Fibroblast of skin of right quadriceps (primary cell): ENCODE measurements around the gene RPL10.
"Not testable (repeated sequence)": the region's sequence is repeated elsewhere in the genome, so short reads cannot be mapped to it uniquely, and the experiment has no call there.

ENCODE experiments used
- DNase-seq: peaks from one replicate; pipeline ENCODE4 v3.0.0-alpha.2; 2013

Gene RPL10

DNA sequence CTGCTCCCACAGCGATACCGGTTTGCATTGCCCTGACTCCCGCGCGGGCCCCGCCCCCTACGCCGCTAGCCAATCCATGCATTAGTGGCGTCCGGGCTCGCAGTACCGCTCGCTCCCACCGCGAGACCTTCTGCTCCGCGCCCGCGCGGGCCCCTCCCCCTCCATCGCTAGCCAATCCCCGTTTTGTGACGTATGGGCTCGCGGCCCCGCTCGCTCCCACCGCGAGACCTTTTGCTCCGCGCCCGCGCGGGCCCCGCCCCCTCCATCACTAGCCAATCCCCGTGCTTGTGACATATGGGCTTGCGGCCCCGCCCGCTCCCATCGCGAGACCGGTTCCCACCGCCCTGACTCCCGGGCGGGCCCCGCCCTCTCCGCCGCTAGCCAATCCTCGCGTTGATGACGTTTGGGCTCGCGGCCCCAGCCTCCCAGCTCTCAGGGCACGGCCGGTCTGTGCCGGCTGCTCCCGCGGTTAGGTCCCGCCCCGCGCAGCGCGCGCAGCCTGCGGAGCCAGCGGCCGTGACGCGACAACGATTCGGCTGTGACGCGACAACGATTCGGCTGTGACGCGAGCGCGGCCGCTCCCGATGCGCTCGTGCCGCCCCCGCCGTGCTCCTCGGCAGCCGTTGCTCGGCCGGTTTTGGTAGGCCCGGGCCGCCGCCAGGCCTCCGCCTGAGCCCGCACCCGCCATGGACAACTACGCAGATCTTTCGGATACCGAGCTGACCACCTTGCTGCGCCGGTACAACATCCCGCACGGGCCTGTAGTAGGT is 19.2 kb upstream of the RPL10 start, which contains the start of gene EMD:
Gene EMD, plus strand, starts transcription at position 497 of the 770 bp plus-strand sequence. Its CDS starts 190 bp downstream, at position 687.
- peak; percentile 98 for DNase-seq

DNA sequence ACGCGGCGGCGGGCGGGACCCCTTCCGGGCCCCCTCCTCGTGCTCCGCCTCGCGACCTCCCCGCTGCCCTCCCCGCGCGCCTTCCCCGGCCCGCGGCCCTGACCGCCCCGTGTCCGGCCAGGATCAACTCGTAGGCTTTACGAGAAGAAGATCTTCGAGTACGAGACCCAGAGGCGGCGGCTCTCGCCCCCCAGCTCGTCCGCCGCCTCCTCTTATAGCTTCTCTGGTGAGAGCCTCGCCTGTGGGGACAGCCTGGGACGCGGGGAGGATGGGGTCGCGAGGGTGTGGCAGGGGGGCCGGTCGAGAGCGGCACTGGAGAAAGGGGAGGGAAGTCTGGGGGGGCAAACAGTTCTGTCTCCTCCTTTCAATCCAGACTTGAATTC is 18.6 kb upstream of the RPL10 start:
- DNase-seq, result no peak

DNA sequence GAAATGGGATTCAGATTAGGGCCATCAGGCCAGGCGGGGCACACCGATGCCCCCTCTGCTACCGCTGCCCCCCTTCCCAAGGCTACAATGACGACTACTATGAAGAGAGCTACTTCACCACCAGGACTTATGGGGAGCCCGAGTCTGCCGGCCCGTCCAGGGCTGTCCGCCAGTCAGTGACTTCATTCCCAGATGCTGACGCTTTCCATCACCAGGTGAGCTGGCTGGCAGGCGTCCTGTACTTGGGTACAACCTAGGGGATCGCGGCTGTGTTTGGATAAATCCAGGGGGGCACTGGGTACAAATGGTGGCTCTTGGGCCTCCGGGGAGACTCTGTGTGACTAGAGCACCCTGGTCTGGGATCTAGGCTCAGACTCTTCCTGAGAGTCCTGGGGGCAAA is 18.0 kb upstream of the RPL10 start:
- DNase-seq, result no peak

DNA sequence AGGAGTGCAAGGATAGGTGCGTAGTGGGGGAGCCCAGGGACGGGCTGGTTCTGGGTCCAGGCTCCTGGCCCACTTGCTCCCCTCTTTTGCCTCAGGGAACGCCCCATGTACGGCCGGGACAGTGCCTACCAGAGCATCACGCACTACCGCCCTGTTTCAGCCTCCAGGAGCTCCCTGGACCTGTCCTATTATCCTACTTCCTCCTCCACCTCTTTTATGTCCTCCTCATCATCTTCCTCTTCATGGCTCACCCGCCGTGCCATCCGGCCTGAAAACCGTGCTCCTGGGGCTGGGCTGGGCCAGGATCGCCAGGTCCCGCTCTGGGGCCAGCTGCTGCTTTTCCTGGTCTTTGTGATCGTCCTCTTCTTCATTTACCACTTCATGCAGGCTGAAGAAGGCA is 17.4 kb upstream of the RPL10 start:
- DNase-seq, result no peak

DNA sequence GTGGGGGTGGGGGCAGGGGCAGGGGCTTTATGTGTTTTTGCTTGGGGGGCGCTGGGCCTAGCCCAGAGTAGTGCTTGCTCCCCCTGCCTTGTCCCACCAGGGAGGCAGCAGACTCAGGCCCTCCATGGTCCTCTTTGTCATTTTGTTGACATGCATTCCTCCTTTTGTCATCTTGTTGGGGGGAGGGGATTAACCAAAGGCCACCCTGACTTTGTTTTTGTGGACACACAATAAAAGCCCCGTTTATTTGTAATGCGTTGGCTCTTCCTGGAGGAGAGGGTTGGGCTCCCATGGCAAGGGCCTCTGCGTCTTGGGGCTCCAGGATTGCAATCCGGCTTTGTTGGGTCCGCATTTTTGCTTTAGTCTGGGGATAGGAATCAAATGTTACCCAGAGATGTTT is 16.9 kb upstream of the RPL10 start:
- DNase-seq, result no peak

DNA sequence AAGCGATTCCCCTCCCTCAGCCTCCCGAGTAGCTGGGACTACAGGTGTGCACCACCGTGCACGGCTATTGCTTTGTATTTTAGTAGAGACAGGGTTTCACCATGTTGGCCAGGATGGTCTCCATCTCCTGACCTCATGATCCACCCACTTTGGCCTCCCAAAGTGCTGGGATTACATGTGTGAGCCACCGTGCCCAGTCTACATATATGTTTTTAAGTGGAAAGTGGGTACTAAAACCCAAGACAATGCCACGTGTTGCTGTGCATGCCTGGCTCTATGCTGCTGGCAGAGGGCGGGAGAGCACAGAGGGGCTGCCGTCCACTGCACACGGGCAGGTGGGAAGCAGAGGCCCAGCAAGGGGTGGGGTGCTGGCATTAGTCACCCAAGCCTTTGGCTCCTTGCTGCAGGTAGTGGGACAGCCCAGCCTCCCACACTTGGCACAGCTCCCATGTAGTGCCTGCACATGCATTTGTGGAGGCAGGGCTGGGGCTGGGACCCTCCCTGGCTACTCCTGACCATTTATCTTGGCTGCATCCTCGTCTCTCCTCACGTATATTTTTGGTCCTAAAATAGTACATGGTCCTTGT is 15.6 kb upstream of the RPL10 start:
- no peak for DNase-seq

DNA sequence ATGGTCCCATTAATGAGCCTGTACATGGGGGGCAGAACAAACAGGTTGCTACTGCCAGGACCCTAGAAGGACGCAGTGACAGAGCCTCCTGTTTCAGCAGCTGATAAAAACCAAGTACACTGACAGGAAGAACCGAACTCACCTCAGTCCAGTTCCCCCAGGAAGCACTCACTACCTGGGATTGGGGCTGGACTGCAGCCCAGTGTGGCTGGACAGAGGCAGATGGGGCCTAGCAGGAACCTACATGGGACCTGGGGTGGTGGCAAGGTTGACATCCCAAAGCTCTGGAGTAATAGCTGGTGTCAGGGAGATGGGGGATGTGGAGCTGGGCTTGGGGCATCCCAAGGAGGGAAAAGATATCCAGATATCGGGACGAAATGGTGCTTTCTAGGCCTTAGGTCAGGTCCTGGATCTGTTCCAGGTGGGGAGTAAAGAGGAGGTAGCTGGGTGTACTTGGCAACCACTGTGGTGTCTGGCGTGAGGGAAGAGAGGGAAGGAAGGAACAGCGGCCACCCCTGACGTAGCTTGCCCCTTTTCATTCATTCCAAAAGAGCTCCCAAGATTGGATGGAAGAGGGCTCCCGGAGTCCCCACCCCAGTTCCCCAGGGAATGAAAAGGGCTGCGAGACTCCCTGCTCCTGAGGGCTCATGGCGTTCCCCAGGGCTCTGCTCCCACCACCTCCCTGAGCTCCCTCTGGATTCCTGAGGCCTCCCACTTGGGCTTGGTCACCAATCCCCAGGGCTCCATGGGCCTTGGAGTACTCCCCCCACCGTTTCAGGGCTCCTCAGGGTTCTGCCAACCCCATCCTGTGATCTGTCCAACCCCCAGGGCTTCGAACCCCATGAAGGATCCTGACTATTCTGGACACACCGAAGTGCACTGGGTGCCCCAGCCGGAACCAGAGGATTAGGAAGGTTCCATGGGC is 14.6 kb upstream of the RPL10 start:
- no peak for DNase-seq

DNA sequence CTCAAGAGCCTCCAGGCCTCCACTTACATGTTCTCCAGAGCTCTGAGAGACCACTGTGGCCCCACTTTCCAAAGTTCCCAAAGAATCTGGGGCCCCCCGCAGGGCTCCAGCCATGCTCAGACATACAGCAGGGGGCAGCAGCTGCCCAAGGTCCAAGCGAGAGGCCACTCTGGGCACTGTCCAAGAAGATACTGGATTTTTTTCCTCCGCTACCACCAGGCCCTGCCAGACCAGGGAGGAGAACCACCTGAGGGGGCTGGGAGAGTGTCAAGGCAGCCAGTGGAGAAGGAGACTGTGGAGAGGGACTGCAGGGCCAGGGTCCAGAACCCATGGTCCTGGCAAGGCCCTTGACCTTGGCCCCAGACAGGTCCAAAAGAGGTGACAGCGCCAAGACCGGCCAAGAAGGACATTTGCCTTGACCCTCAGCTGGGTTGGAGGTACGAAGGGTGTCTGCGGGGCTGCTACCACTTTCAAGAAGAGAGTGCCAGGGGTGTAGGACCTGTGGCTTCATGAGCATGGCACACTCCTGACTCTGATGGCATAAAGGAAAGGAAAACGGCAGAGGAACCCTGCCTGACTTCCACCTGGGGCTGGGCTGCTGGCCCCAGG is 13.8 kb upstream of the RPL10 start:
- DNase-seq, result no peak

DNA sequence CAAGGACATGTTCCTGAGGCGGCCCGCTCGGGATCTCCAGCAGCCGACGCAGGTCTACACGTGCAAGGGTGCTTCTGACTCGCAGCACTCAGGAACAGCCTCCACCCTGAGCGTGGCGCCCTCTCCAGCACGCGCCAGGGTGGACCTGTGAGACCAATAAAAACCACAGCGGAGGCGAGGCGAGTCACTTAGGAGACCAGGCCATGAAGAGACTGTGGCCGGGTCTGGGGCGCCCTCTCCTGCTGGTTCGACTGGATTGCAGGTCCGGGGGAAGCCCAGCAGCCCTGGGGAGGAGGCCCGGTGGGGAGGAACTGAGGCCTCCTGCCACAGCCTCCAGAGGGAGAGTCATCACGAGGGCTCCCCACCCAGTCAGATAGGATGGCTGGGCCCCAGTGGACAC is 10.1 kb upstream of the RPL10 start:
- not testable (repeated sequence) for DNase-seq

DNA sequence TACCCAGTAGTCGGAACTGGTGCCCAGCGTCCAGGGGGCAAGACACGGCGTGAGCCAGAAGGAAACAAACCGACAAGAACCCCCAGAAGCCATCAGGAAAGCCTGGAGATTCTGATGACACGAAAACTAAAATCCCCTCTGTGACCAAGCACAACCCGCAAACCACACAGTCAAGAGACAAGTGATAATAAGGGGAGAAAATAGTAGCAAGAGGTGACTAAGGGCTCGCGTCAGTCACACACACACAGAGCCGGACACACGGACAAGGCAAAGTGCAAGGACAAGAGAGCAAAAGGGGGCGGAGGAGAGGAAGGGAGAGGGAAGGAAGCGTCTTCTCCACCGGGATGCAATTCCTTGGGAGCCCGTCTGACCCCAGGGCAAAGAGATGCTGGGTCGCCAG is 9.5 kb upstream of the RPL10 start:
- DNase-seq, result not testable (repeated sequence)

DNA sequence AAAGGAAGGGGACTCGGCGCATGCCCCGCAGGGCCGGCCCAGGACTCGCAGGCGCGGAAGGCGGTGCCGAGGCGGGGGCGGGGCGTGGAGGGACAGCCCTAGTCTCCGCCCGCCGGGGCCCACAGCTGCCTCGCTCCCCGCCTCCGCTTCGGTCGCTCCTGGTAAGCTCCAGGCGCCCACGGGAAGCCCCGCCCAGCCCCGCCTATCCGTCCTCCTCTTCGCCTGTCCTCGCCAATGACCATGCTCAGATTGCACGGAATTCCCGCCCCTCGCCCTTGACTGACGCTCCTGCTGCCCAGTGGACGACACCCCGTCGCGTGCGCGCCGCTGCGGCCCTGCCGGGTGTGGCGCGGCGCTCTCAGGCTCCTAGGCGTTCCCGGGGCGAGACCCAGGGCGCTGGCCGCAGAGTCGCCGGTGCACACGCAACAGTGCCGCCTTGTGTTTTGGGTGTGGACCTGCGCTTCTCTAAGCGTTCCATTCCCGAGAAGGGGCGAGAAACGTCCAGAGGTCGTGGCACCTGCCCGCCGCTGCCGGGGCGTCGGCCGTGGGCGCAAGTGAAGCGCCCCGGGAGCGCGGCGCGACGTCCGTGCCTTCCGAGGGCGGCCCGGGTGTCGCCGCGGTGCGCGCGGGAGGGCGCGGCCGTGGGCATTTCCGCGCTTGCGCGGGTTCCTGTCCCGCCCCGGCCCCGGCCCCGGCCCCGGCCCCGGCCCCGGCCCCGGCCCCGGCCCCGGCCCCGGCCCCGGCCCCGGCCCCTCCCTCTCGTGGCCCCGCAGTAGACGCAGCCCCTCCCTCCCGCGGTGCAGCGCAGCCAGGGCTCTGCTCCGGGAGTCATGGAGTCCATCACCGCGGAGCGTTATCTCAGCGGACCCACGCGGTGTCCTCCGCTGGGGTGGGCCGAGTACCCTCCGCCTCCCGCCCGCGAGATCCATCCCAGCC is 8.1 kb upstream of the RPL10 start:
- not testable (repeated sequence) for DNase-seq

DNA sequence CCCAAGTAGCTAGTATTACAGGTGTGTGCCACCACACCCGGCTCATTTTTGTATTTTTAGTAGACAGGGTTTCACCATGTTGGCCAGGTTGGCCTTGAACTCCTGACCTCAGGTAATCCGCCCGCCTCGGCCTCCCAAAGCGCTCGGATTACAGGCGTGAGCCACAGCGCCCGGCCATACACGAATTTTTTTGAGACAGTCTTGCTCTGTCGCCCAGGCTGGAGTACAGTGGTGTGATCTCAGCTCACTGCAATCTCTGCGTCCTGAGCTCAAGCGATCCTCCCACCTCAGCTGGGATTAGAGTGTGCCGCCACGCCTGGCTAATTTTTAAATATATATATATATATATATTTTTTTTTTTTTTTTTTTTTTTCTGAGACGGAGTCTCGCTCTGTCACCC is 1.8 kb upstream of the RPL10 start:
- DNase-seq, result not testable (repeated sequence)

DNA sequence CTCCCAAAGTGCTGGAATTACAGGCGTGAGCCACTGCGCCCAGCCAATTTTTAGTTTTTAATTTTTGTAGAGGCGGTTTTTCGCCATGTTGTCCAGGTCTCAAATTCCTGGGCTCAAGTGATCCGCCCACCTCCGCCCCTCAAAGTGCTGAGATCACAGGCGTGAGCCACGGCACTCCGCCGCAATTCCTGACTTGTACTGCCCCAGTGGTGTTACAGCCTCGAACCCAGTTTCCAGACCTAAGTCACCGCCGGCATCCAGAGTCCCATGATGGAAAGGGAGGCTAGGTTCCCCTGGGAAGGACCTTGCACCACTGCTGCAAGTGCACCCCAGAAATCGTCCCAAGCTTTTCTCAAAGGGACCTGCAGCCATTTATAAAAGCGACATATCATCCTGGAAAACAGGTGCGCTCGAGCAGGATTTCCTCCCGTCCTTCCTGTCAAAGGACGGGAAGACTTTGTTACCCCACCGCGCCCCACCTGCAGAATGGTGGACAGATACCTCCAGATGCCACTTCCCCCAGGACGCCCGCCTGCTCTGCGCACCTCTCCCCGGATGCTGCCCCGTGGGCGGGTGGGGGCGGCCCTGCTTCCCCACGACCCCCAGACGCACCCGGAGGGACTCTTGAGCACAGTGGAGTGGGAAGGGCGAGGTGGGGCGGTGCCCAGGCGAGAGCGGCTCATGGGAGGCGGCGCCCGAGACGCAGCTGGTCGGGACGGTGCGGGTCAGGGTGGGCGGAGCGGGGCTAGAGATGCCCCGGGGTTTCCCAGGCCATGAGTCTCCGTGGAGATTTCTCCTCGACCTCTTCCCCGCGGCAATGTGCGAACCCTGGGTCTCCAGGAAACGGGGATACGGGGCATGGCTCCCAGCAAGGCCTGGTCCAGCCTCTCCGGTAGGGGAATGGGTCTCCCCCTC is 947 bp upstream of the RPL10 start:
- DNase-seq, result peak; percentile 60

DNA sequence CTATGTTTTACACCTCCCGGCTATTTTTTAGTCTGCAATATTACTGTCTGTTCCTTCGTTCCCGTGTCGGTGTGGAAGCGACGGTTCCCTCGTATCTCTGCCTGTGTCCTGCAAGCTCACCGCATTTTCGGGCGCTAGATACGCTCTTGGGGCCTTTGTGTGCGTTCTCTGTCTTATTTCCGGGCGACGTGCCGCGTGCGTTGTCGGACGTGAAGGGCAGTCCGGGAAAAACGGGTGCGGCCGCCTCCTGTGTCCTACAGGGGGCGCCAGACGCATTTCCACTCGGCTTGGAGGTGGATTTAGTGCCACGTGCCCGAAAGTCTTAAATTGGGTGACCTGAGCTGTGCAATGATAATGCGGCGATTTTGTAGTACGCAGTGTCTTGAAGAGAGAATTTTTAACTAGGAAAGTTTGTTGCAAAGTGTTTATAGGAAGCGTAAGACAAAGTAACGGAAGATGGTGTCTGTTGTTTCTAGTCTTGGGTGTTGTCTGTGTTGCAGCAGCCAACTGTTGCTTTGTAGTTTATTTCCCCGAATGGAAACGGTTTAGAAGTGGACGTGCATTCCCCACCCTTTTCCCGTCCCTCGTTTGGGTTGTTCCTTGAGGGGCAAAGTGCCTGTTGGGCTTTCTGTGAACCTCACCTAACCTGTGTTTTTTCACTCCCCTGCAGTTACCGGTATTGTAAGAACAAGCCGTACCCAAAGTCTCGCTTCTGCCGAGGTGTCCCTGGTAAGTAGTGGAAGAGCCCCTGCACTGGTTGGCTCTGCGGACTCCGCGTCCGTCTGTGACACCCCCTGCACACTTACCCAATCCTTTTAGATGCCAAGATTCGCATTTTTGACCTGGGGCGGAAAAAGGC is 720 bp downstream of the RPL10 start:
- peak; percentile 80 for DNase-seq

DNA sequence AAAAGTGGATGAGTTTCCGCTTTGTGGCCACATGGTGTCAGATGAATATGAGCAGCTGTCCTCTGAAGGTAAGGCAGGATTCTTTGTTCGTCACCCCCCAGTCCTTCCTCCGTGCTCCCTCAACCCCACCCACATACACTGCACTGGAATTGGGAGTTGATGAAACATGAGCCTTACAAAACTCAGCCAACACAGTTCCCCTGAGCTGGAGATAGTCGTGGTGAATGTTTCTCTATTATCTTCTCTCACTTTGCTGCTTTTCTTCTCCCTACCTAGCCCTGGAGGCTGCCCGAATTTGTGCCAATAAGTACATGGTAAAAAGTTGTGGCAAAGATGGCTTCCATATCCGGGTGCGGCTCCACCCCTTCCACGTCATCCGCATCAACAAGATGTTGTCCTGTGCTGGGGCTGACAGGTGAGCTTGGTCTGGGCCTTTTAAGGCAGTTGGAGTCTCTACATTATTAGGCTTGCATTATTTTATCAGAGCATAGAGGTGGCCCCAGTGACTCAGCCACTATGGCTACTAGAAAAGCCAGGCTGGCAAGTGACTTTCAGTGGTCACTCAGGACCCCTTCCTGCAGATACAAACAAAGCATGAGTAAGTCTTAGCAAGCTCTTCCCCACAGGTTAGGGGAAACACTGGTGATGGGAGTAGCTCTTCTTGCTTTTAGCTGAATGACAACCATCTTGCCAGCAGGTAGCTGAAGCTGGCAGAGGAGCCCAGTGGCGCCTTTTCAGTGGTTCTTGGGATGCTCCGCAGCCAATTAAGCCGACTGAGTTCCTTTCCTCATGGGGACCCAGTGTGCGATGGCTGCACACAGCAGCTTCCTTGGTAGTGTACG is 1.6 kb downstream of the RPL10 start:
- DNase-seq, result no peak

DNA sequence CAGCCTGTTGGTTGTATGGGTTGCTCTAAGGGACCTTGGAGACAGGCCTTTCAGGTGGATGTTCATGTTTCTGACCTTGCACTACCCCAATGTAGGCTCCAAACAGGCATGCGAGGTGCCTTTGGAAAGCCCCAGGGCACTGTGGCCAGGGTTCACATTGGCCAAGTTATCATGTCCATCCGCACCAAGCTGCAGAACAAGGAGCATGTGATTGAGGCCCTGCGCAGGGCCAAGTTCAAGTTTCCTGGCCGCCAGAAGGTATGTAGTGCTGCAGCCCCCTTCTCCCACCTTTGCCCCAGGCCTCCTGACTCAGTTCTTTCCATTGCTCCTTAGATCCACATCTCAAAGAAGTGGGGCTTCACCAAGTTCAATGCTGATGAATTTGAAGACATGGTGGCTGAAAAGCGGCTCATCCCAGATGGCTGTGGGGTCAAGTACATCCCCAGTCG is 2.2 kb downstream of the RPL10 start:
- not testable (repeated sequence) for DNase-seq

DNA sequence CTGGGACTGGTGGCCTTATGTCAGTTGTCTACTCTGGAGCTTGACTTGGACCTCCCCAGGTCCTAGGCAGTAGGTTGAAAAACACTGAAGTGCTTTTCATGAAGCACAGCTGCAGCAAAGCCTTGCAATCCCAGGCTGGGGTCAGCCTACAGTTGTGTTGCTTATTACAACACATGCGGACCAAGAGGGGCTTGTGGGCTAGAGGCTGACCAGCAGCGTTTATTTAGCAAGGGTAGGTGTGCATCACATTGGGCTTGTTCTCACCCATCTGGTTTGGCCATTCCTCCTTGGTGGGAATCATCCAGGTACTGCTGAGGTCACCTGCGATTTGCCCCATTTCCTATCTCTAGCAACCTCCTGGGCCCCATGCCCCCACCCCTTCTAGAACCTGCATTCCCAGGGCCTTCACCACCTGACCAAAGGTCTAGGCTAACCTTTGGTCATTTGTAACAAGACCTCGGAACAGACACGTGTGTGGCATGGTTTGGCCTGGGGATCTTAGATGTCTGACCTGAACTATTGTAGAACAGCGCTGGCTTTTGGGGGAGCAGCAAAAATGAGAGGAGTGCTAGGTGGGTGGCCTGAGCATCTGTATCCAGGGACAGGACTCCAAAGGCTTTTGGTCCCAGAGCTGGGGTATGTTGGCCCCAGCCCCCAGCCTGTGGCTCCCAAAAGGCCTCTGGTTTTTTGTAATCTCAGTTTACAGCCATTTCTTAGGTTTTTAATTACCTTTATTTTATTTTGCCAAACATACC is 3.0 kb downstream of the RPL10 start:
- DNase-seq, result peak; percentile 38
